Heart right ventricle (tissue), 16 donors: Measurements from ENCODE around the gene CASK. TPM values are rescaled to one million over a fixed set of nuclear protein-coding genes. Genes with fewer than 3 reads are reported as not detected.

Experiments
- ATAC-seq, 8 donors: fragments of 200-7000 bp; cut with Tn5 transposase; one replicate each; pipeline ENCODE4 v1.9.1; 2020; ENCODE audit warnings: mild to moderate bottlenecking in 8 of 8, moderate library complexity in 8 of 8, moderate number of reproducible peaks in 1 of 8
- DNase-seq, 2 donors: peaks; one replicate each; pipeline ENCODE4 v3.0.0-alpha.2; 2020
- H3K27ac ChIP-seq, 10 donors: fragments of 200-600 bp; sonication (generic) in 2 of 10; one replicate each; pipeline versions ENCODE4 v1.5.0 to v1.8.0; 2020 to 2022; ENCODE audit warnings: mild to moderate bottlenecking in 3 of 10
- H3K27me3 ChIP-seq, 7 donors: fragments of 200-600 bp; one replicate each; pipeline ENCODE4 v1.8.0; 2021 to 2022; ENCODE audit warnings: mild to moderate bottlenecking in 2 of 7
- H3K36me3 ChIP-seq, 9 donors: fragments of 200-600 bp; sonication (generic) in 1 of 9; one replicate each; pipeline versions ENCODE4 v1.5.0 to v1.8.0; 2020 to 2022; ENCODE audit warnings: mild to moderate bottlenecking in 2 of 9
- H3K4me1 ChIP-seq, 9 donors: fragments of 200-600 bp; sonication (generic) in 1 of 9; one replicate each; pipeline versions ENCODE4 v1.5.0 to v1.8.0; 2020 to 2022; ENCODE audit warnings: mild to moderate bottlenecking in 4 of 9
- H3K4me3 ChIP-seq, 10 donors: fragments of 200-600 bp; sonication (generic) in 2 of 10; one replicate each; pipeline versions ENCODE4 v1.5.0 to v1.8.0; 2020 to 2022; ENCODE audit warnings: mild to moderate bottlenecking in 7 of 10, moderate library complexity in 2 of 10
- H3K9me3 ChIP-seq, 11 donors: fragments of 200-600 bp in 10 of 11; sonication (generic) in 2 of 11; one replicate each; pipeline versions ENCODE4 v1.5.0 to v1.8.0; 2013 to 2022; ENCODE audit warnings: mild to moderate bottlenecking in 2 of 11, control low read depth in 1 of 11, moderate library complexity in 1 of 11
- WGBS, 2 donors: extraction: QIAGEN DNeasy Blood & Tissue Kit; methylation state at CpG; one replicate each; pipeline ENCODE4 v1.1.7; 2013; ENCODE audit warnings: inconsistent platforms in 1 of 2; 5-methylcytosine and 5-hydroxymethylcytosine counted together
- intact Hi-C, 10 donors: fragments of 100-400 bp; cut with DNase I; formaldehyde crosslinking; loops; one replicate each; pipeline versions ENCODE4 v1.11.1 to v1.14.2; 2022
- long read RNA-seq, 3 donors: library from polyadenylated mRNA; unstranded; transcript quantifications; one replicate each; pipeline ENCODE4 v2.0.0, GENCODE V29; 2020 to 2021
- polyA plus RNA-seq, 2 donors: library from polyadenylated mRNA; stranded (reverse); fragments of 200-250 nt; gene quantifications; one replicate each; pipeline ENCODE4 v1.2.3, GENCODE V29; 2013
- total RNA-seq, 10 donors: library from RNA; stranded (reverse); fragmentation: NEBNext Ultra II Directional in 3 of 10; extraction: Animal tissue kit (Norgen Biotek cat#: 25700) in 3 of 10; gene quantifications; one replicate each; pipeline versions ENCODE4 v1.2.1 to v1.2.4, GENCODE V29; 2021 to 2023
- TF ChIP-seq, protein P1 (sequence below), 9 donors: fragments of 200-600 bp; sonication (generic) in 2 of 9; IDR thresholded peaks; one replicate each; pipeline versions ENCODE4 v1.5.0 to v1.8.0; 2021 to 2022; ENCODE audit warnings: antibody characterized with exemption in 9 of 9, mild to moderate bottlenecking in 5 of 9, moderate library complexity in 1 of 9
- donor health status: Arrhythmogenic right ventricular cardiomyopathy.
- donor health status: ischemic (EF 13 %, LVEDD 7.1; RV severe dilation, severe dysfunction).
- donor health status: healthy with polysubstance abuse.
- donor health status: DM: no; HTN: yes; CAD: no.
- donor health status: DM: no; HTN: no; CAD: no.
- donor health status: ischemic (EF 25% LVEDD 6.9; RV normal size, moderate dysfunction).
- donor health status: ischemic (EF 25% LVEDD 5.7; RV mildly dilated, moderate dysfunction).
- donor health status: healthy.
- donor health status: DM: yes; HTN: yes; CAD: no.
- donor health status: Ischemic cardiomyopathy.
- donor health status: ischemic (EF 35%, LVEDD 5.7; RV mildly dilated, moderate dysfunction).
- donor health status: nonischemic (EF 11% LVEDD 7.7; RV severe dilation, severe dysfunction).
- donor health status: DM: yes; HTN: yes; CAD: no.
- donor health status: PGD.
- donor health status: ischemic (EF 29% LVEDD 5.4; RV normal size, mild dysfunction).
- donor health status: nonischemic (EF 23%, LVEDD 6.1; RV moderate dilation, normal function).

CASK gene, protein sequence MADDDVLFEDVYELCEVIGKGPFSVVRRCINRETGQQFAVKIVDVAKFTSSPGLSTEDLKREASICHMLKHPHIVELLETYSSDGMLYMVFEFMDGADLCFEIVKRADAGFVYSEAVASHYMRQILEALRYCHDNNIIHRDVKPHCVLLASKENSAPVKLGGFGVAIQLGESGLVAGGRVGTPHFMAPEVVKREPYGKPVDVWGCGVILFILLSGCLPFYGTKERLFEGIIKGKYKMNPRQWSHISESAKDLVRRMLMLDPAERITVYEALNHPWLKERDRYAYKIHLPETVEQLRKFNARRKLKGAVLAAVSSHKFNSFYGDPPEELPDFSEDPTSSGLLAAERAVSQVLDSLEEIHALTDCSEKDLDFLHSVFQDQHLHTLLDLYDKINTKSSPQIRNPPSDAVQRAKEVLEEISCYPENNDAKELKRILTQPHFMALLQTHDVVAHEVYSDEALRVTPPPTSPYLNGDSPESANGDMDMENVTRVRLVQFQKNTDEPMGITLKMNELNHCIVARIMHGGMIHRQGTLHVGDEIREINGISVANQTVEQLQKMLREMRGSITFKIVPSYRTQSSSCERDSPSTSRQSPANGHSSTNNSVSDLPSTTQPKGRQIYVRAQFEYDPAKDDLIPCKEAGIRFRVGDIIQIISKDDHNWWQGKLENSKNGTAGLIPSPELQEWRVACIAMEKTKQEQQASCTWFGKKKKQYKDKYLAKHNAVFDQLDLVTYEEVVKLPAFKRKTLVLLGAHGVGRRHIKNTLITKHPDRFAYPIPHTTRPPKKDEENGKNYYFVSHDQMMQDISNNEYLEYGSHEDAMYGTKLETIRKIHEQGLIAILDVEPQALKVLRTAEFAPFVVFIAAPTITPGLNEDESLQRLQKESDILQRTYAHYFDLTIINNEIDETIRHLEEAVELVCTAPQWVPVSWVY
- total RNA-seq, result 10 to 100 TPM in 9 of 10 donors, 1 to 10 TPM in 1; 7.5 to 20.7 (median 13.5) TPM
- 1 to 10 TPM; 2.2 to 3.9 TPM for polyA plus RNA-seq
- long read RNA-seq, donor 1, full-length matches to known transcripts, result 4 of 8 reads
- long read RNA-seq, donor 1, partial matches to known transcripts, result 1 of 8 reads
- long read RNA-seq, donor 1, other reads (novel, unspliced or antisense), result 3 of 8 reads
- long read RNA-seq, donor 2, full-length matches to known transcripts, result 6 of 19 reads
- long read RNA-seq, donor 2, partial matches to known transcripts, result 3 of 19 reads
- long read RNA-seq, donor 2, other reads (novel, unspliced or antisense), result 10 of 19 reads
- long read RNA-seq, donor 3, partial matches to known transcripts, result 2 of 5 reads
- long read RNA-seq, donor 3, other reads (novel, unspliced or antisense), result 3 of 5 reads

DNA sequence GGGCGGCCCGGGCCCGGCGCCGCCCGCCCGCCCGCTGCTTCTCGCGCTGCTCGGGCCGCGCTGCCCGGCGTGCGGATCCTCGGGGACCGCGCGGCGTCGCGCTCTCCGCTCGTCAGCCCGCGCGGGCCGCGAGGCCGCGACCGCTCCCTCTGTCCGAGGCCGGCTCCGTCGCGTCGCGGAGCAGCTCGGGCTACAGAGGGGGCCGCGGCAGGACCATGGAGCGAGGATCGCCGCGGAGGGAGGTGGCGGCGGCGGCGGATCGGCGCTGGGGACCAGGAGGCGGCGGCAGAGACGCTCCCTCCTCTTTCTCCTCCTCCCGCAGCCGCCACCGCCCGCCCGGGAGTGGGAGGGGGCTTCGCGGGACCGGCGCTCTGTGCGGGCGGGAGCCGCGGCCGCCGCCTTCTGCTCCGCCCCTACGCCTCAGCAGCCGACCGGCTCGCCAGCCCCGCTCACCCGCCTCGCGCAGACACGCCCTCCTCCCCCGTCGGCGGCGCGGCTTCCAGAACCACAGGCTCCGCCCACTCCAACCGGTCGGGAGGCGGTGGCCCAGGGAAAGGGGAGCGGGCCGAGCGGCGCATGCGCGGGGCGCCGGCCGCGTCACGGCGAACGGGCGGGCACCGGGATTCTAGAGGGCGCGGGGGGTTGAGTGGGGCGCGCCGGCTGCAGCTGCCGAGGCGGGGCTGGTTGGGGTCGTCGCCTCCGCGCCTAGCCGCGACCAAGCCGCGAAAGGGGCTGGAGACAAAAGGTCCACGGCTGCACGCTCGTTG, at the start of gene CASK:
Gene CASK (minus strand): TSS at position 344 of the 767 bp plus-strand sequence. CDS start 566 bp downstream, outside the sequence.
- TF ChIP-seq, protein P1, sequence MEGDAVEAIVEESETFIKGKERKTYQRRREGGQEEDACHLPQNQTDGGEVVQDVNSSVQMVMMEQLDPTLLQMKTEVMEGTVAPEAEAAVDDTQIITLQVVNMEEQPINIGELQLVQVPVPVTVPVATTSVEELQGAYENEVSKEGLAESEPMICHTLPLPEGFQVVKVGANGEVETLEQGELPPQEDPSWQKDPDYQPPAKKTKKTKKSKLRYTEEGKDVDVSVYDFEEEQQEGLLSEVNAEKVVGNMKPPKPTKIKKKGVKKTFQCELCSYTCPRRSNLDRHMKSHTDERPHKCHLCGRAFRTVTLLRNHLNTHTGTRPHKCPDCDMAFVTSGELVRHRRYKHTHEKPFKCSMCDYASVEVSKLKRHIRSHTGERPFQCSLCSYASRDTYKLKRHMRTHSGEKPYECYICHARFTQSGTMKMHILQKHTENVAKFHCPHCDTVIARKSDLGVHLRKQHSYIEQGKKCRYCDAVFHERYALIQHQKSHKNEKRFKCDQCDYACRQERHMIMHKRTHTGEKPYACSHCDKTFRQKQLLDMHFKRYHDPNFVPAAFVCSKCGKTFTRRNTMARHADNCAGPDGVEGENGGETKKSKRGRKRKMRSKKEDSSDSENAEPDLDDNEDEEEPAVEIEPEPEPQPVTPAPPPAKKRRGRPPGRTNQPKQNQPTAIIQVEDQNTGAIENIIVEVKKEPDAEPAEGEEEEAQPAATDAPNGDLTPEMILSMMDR (IDR thresholded peaks at IDR 0.05), result peak in 3 of 9 donors; percentile 17 to 24 (median 18)
- H3K9me3 ChIP-seq, result no peaks in the 10 kb centered on the region
- H3K36me3 ChIP-seq, result no peaks in the 10 kb centered on the region
- peak within 1 kb of the TSS; percentile 50 to 92 (median 83) for H3K27ac ChIP-seq
- intact Hi-C loops, result no loop called here
- ATAC-seq, result peak; percentile 98 to 99 (median 98)
- DNase-seq, result peak; percentile 91 to 93
- H3K4me1 ChIP-seq, result peaks cover 0 to 16% (median 0%) of the 10 kb centered on the region in 9 donors
- H3K4me3 ChIP-seq, result peak within 1 kb of the TSS; percentile 56 to 73 (median 67)
- peaks cover 0 to 26% (median 0%) of the 10 kb centered on the region in 7 donors for H3K27me3 ChIP-seq
- 0 to 1% methylated on average over 55 to 77 of the region's 123 CpGs for WGBS, 2 donors

DNA sequence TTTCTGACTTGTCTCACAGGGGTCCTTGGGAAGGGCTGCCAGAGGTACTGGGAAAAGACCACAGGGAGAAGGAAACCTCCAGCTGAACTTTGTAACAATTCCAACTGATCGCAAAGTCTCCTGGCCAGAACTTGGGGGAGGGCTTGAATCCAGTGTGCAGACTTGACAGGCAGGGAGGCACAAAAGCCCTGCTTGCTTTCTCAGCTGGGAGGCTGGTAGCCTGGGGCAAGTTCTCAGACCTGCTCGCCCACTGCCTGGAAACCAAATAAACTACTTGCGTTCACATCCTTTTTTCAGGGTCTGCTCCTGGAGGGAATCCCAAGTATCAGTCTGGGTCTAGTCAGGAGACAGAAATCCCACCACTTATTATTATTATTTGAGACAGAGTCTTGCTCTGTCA, 48.0 kb upstream of the CASK start:
- Histone ChIP-seq H3K27ac (no peak overlapping the region), H3K27me3 (peaks cover 0 to 38% (median 0%) of the 10 kb centered on the region in 7 donors), H3K36me3 (no peaks in the 10 kb centered on the region), H3K4me3 (no peak overlapping the region), H3K4me1 (no peaks in the 10 kb centered on the region), H3K9me3 (peaks cover 0 to 5% (median 0%) of the 10 kb centered on the region in 11 donors)
- WGBS, 2 donors, result 72 to 75% methylated on average over 3 of the region's 3 CpGs
- intact Hi-C loops, result loop anchor here in 1 of 10 donors (10.0 kb wide), 1 partner anchor 53 kb away; no protein-coding TSS in a partner anchor
- TF ChIP-seq, protein P1 (IDR thresholded peaks at IDR 0.05), result no peak
- no peak for DNase-seq
- no peak for ATAC-seq

DNA sequence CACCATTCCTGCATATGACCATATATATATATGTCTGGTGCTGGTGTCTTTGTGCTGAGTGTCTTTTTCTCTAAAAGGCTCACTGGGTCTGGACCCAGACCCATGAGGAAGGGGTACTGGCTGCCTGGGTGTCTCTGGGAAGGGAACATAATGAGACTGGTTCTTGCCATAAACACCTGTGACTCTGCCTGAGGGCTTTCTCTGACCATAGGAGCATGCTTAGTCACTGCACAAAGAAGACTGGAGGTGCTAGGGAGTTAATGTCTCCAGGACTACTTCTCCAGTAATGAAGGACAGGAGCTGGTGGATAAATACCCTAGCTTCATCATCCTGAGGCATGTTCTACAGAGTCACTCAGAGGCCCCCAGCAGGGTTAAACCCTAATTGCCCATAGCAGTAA, 47.1 kb upstream of the CASK start:
- DNase-seq (no peak), ATAC-seq (no peak)
- H3K36me3 ChIP-seq, result no peaks in the 10 kb centered on the region
- no peak overlapping the region for H3K4me3 ChIP-seq
- TF ChIP-seq, protein P1 (IDR thresholded peaks at IDR 0.05), result no peak
- intact Hi-C loops, result loop anchor here in 1 of 10 donors (10.0 kb wide), 1 partner anchor 54 kb away; no protein-coding TSS in a partner anchor
- H3K27ac ChIP-seq, result no peak overlapping the region
- H3K27me3 ChIP-seq, result peaks cover 0 to 33% (median 0%) of the 10 kb centered on the region in 7 donors
- peaks cover 0 to 5% (median 0%) of the 10 kb centered on the region in 11 donors for H3K9me3 ChIP-seq
- no peaks in the 10 kb centered on the region for H3K4me1 ChIP-seq
